Measurements from ENCODE around the gene NOSIP.

The NOSIP gene

GRCh38 chr19:49573009-49573408, 7.3 kb downstream of the NOSIP start:
- DNase-seq, result no peak

DNA sequence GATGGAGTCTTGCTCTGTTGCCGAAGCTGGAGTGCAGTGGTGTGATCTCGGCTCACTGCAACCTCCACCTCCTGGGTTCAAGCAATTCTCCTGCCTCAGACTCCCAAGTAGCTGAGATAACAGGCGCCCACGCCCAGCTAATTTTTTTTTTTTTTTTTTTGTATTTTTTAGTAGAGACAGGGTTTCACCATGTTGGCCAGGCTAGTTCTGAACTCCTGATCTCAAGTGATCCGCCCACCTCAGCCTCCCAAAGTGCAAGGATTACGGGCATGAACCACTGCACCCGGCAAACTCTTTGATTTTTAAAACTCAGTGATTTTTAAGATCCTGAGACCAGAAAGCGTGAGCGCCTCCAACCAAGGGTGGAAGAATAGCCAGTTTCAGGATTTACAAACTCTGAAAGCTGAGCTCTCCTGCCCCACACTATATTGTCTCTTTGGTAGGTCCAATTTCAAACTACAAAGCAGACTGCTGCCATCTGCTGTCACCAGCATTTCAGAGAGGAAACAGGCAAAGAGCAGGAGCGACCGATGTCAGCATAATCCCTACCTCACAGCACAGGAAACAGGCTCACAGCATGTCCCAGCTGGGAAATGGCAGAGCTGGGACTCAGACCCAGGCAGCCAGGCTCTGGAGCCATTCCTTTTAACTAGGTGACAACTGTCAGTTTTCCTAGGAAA, 9.2 kb downstream of the NOSIP start:
- peak in 1 of 51 donors; percentile 8 for DNase-seq

- peak in 12 of 51 donors; percentile 14 to 56 (median 35) for DNase-seq
Observed at GRCh38 chr19:49570138-49570856, 10.1 kb downstream of the NOSIP start.

- DNase-seq, result no peak
Observed at GRCh38 chr19:49567861-49568441, 12.4 kb downstream of the NOSIP start.

DNA sequence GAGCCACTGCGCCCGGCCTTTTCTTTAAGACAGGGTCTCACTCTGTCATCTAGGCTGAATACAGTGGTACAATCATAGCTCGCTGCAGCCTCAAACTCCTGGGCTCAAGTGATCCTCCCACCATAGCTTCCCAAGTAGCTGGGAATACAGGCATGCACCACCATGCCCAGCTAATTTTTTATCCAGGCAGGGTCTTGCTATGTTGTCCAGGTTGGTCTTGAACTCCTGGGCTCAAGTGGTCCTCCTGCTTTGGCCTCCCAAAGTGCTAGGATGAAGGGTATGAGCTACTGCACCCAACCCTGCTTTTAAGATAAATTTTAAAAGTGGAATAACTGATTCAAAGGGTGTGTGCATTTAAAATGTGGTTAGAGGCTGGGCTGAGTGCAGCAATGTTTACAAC, 14.1 kb downstream of the NOSIP start:
- no peak for DNase-seq

DNA sequence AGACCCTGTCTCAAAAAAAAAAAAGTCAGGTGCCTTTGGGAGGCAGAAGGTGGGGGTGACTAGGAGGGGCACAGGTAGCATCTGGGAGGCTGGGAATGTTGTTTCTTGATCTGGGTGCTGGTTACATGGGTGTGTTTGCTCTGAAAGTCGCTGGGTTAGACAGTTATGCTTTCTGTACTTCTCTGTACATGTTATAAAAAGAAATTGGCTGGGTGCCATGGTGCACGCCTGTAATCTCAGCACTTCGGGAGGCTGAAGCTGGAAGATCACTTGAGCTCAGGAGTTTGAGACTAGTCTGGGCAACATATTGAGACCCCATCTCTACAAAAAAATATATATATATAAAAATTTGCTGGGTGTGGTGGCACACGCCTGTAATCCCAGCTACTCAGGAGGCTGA, 15.1 kb downstream of the NOSIP start:
- DNase-seq, result no peak

DNA sequence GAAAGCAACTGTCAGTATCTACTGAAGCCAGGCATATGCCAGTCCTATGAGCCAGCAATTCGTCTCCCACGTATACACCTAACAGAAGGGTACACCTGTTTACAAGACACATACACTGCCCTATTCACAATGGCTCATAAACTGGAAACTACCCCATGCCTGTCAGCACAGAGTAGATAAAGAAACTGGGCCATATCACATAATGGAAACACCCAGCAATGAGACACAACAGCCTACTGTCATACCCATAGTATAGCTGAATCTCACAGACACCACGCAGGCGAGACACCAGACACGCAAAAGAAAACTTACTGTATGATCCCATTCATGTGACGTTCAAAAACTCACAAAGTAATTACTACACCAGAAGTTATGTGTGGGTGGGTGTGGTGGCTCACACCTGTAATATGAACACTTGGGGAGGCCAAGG, 15.7 kb downstream of the NOSIP start:
- no peak for DNase-seq

DNA sequence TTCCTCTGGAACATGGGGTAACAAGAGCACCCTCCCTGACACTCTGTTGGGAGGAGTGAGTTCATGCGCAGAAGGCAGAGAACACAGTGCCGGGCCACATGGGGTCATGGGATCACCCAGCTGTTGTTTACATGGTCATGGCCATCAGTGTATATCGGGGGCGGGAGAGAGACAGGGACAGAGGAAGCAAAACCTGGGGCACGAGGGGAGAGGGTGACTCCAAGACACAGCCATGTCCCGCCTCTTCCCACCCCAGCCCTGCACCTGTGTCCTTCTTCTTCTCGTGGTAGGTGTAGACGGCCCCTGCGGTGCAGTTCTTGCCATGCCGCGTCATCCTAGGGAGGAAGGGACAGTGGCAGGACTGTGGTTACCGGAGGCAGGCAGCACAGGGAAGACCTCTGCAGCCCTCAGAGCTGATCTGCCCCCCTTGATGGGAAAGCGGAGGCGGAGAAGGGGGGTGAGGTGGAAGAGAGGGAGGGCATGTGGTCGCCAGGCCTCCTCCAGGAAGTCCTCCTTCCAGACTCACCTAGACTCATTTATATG, 19.9 kb downstream of the NOSIP start:
- peak in 35 of 51 donors; percentile 6 to 72 (median 39) for DNase-seq

DNA sequence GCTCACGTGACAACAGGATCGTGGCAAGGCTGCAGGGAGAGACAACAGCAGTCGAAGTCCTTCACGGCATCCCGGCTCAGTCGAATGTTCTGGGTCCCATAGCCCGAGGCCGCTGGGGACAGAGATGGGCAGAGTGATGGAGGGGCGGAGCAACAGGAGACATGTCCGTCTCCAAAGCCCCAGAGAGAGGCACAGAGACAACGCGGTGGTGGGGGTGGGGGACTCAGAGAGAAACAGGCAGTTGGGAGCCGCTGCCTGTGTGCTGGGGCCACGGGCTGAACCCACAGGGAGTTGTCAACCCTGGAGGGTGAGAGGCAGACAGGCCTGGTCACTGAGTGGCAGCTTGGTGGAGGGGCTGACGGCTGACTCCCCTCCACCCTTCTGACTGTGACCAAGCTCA, 20.4 kb downstream of the NOSIP start:
- no peak for DNase-seq

GRCh38 chr19:49559443-49559842, 20.9 kb downstream of the NOSIP start:
- no peak for DNase-seq

DNA sequence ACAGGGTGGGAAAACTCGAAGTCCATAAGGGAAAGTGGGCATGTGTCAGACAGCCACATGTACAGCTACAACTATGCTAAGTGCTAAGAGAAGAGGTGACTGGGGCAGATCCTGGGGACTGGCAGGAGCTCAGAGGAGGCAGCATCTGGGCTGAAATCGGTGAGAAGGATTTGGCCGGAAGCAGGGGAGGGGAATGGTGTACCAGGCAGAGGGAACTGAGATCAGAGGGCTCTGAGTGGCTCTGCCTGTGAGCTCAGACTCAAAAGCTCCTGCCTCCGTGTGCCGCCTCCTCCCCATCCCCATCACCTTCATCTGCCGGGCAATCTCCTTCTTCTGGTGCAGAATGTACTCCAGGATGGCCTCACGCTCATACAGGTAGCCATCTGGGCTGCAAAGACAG, 21.8 kb downstream of the NOSIP start:
- no peak for DNase-seq

GRCh38 chr19:49557641-49558325, 22.6 kb downstream of the NOSIP start:
- DNase-seq, result no peak

- DNase-seq, result no peak
Observed at GRCh38 chr19:49556412-49557398, 23.7 kb downstream of the NOSIP start.

- DNase-seq, result peak in 12 of 51 donors; percentile 6 to 49 (median 20)
Observed at GRCh38 chr19:49555600-49556411, 24.6 kb downstream of the NOSIP start.

DNA sequence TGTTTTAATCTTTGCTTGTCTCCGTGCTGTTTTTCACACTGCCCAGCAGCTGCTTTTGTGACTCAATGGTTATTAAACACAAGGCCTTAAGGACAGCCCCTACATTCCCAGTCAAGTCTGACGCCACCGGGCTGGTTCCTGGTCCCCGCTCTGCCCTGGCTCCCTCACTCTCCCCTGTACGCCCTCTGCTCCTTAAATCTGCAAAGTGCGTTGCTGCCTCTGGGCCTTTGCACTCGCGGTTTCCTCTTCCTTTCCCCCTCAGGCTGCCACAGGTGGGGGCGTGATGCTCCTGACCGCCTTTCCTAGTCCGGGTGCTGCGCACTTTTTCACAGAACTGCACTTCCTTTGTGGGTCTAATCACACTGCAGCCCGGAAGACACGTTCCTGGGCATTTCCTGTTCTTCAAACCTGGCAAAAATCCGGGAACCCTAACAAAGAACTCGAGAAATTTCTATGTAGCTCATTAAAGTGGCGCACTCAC, 25.6 kb downstream of the NOSIP start:
- no peak for DNase-seq

- DNase-seq, result no peak
Observed at GRCh38 chr19:49553451-49554271, 26.7 kb downstream of the NOSIP start.

- DNase-seq, result no peak
Observed at GRCh38 chr19:49552749-49553148, 27.6 kb downstream of the NOSIP start.

GRCh38 chr19:49551531-49551930, 28.8 kb downstream of the NOSIP start:
- no peak for DNase-seq

- DNase-seq, result no peak
Observed at GRCh38 chr19:49549045-49549444, 31.3 kb downstream of the NOSIP start.

Measured in hypothalamus (tissue), 51 donors.